HEK293 (cell line): Measurements from ENCODE around the gene FAXC.

Experiments used
- CTCF ChIA-PET: fragments of 350-600 bp; formaldehyde crosslinking; extraction: SDS; loops from one replicate; lab custom pipeline; 2021; ENCODE audit warnings: antibody characterized with exemption; lab: Yijun Ruan, JAX
- POLR2A ChIA-PET: fragments of 300-600 bp; formaldehyde crosslinking; extraction: SDS; loops from one replicate; lab custom pipeline; 2020; ENCODE audit warnings: antibody characterized with exemption, inconsistent platforms; lab: Yijun Ruan, JAX
- H3K27ac ChIP-seq: fragments of 200-500 bp; sonication (Bioruptor generic); 2 replicates; pipeline ENCODE4 v1.5.1; 2014; ENCODE audit warnings: low read depth, low read length, control low read depth, inconsistent platforms; ENCODE audit errors: extremely low read depth
- H3K36me3 ChIP-seq, 2 experiments: fragments of 200-500 bp in 1 of 2; sonication (Bioruptor generic) in 1 of 2; 1 replicate in 1 of 2; 2 replicates in 1 of 2; pipeline ENCODE4 v1.5.1; 2014 to 2017; ENCODE audit warnings: inconsistent platforms in 2 of 2, low read length in 2 of 2; ENCODE audit not compliant: control insufficient read depth in 2 of 2, insufficient read depth in 1 of 2
- H3K4me1 ChIP-seq: fragments of 200-500 bp; sonication (Bioruptor generic); 2 replicates; pipeline ENCODE4 v1.5.1; 2014; ENCODE audit warnings: mild to moderate bottlenecking, low read length, inconsistent platforms; ENCODE audit not compliant: control insufficient read depth, insufficient read depth
- H3K4me3 ChIP-seq: 2 replicates; pipeline ENCODE4 v1.5.1; 2011; ENCODE audit warnings: low read depth, mild to moderate bottlenecking, control low read depth, low read length, moderate library complexity
- H3K9me3 ChIP-seq: fragments of 200-500 bp; sonication (Bioruptor generic); 2 replicates; pipeline ENCODE4 v1.5.1; 2014; ENCODE audit warnings: low read depth, low read length, inconsistent platforms; ENCODE audit not compliant: control insufficient read depth, insufficient read depth
- KLF1 ChIP-seq: fragments of 450-650 bp; formaldehyde crosslinking; IDR thresholded peaks from 2 replicates; pipeline ENCODE4 v1.5.1; 2016; ENCODE audit warnings: missing biosample characterization, missing genetic modification characterization
- MEIS1 ChIP-seq: sonication (generic); formaldehyde crosslinking; IDR thresholded peaks from 2 replicates; pipeline ENCODE4 v1.8.1; 2022; ENCODE audit warnings: missing genetic modification reagents, mild to moderate bottlenecking, borderline replicate concordance
- SP2 ChIP-seq: fragments of 450-650 bp; formaldehyde crosslinking; IDR thresholded peaks from 2 replicates; pipeline ENCODE4 v1.5.1; 2016; ENCODE audit warnings: missing biosample characterization, missing genetic modification characterization
- ZBTB1 ChIP-seq: fragments of 450-650 bp; formaldehyde crosslinking; IDR thresholded peaks from 2 replicates; pipeline ENCODE4 v1.5.1; 2016; ENCODE audit warnings: missing biosample characterization, missing genetic modification characterization
- ZBTB20 ChIP-seq: fragments of 450-650 bp; formaldehyde crosslinking; IDR thresholded peaks from 2 replicates; pipeline ENCODE4 v1.5.1; 2016; ENCODE audit warnings: missing biosample characterization, missing genetic modification characterization
- ZNF211 ChIP-seq: fragments of 450-650 bp; formaldehyde crosslinking; IDR thresholded peaks from 2 replicates; pipeline ENCODE4 v1.5.1; 2016; ENCODE audit warnings: low read depth, missing biosample characterization, missing genetic modification characterization
- ZNF341 ChIP-seq: fragments of 450-650 bp; formaldehyde crosslinking; IDR thresholded peaks from 2 replicates; pipeline ENCODE4; 2016; ENCODE audit warnings: low read depth, missing biosample characterization, missing genetic modification characterization
- ZNF404 ChIP-seq: fragments of 450-650 bp; formaldehyde crosslinking; IDR thresholded peaks from 2 replicates; pipeline ENCODE4 v1.5.1; 2017; ENCODE audit warnings: missing biosample characterization, missing genetic modification characterization
- ZNF529 ChIP-seq: fragments of 450-650 bp; formaldehyde crosslinking; IDR thresholded peaks from 2 replicates; pipeline ENCODE4 v1.5.1; 2017; ENCODE audit warnings: missing genetic modification characterization, missing biosample characterization; ENCODE audit not compliant: insufficient replicate concordance
- ZNF658 ChIP-seq: fragments of 450-650 bp; formaldehyde crosslinking; IDR thresholded peaks from 2 replicates; pipeline ENCODE4; 2016; ENCODE audit warnings: missing biosample characterization, missing genetic modification characterization
- ZNF707 ChIP-seq: fragments of 450-650 bp; formaldehyde crosslinking; IDR thresholded peaks from 2 replicates; pipeline ENCODE4 v1.5.1; 2016; ENCODE audit warnings: missing biosample characterization, missing genetic modification characterization
- ZNF768 ChIP-seq: fragments of 450-650 bp; formaldehyde crosslinking; IDR thresholded peaks from 2 replicates; pipeline ENCODE4 v1.5.1; 2018; ENCODE audit warnings: missing biosample characterization, mild to moderate bottlenecking, missing genetic modification characterization
- ZSCAN16 ChIP-seq: fragments of 450-650 bp; formaldehyde crosslinking; IDR thresholded peaks from 2 replicates; pipeline ENCODE4 v1.5.1; 2016; ENCODE audit warnings: missing biosample characterization, missing genetic modification characterization
- ZSCAN4 ChIP-seq: fragments of 450-650 bp; formaldehyde crosslinking; IDR thresholded peaks from 2 replicates; pipeline ENCODE4 v1.5.1; 2017; ENCODE audit warnings: missing biosample characterization, missing genetic modification characterization
- TF ChIP-seq, protein P1 (sequence below): fragments of 450-650 bp; formaldehyde crosslinking; IDR thresholded peaks from 2 replicates; pipeline ENCODE4 v1.5.1; 2016; ENCODE audit warnings: missing biosample characterization, missing genetic modification characterization
- TF ChIP-seq, protein P2 (sequence below): fragments of 450-650 bp; formaldehyde crosslinking; IDR thresholded peaks from 2 replicates; pipeline ENCODE4 v1.5.1; 2016; ENCODE audit warnings: missing biosample characterization, missing genetic modification characterization, borderline replicate concordance

FAXC gene

DNA sequence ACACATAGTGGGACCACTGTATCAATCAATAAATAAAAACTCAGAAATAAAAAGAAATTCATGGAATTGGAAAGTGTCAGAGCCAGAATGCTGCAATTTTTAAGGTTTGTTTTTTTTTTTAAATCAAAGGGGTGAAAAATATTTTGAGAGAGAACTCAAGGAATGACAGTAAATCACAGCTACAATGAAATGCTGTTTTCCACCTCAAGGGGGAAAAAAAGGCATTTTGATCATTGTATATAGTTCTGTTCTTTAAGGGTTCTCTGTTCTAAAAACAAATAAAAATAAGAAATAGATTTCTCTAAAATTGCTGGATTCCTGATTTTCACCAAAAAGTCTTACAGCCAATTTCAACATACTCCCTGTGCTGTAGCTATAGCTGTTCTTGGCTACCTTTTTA, 24.5 kb downstream of the FAXC start:
- TF ChIP-seq ZNF341 (no peak), ZBTB20 (tag by site-specific recombination) (no peak), ZNF211 (no peak), ZNF707 (tag by site-specific recombination) (no peak), ZNF768 (tag by site-specific recombination) (no peak), ZSCAN16 (no peak), SP2 (tag by site-specific recombination) (no peak), ZNF404 (tag by site-specific recombination) (no peak), MEIS1 (no peak), ZNF658 (tag by site-specific recombination) (no peak)
- TF ChIP-seq, protein P1, sequence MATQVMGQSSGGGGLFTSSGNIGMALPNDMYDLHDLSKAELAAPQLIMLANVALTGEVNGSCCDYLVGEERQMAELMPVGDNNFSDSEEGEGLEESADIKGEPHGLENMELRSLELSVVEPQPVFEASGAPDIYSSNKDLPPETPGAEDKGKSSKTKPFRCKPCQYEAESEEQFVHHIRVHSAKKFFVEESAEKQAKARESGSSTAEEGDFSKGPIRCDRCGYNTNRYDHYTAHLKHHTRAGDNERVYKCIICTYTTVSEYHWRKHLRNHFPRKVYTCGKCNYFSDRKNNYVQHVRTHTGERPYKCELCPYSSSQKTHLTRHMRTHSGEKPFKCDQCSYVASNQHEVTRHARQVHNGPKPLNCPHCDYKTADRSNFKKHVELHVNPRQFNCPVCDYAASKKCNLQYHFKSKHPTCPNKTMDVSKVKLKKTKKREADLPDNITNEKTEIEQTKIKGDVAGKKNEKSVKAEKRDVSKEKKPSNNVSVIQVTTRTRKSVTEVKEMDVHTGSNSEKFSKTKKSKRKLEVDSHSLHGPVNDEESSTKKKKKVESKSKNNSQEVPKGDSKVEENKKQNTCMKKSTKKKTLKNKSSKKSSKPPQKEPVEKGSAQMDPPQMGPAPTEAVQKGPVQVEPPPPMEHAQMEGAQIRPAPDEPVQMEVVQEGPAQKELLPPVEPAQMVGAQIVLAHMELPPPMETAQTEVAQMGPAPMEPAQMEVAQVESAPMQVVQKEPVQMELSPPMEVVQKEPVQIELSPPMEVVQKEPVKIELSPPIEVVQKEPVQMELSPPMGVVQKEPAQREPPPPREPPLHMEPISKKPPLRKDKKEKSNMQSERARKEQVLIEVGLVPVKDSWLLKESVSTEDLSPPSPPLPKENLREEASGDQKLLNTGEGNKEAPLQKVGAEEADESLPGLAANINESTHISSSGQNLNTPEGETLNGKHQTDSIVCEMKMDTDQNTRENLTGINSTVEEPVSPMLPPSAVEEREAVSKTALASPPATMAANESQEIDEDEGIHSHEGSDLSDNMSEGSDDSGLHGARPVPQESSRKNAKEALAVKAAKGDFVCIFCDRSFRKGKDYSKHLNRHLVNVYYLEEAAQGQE = no peak
- TF ChIP-seq, protein P2, sequence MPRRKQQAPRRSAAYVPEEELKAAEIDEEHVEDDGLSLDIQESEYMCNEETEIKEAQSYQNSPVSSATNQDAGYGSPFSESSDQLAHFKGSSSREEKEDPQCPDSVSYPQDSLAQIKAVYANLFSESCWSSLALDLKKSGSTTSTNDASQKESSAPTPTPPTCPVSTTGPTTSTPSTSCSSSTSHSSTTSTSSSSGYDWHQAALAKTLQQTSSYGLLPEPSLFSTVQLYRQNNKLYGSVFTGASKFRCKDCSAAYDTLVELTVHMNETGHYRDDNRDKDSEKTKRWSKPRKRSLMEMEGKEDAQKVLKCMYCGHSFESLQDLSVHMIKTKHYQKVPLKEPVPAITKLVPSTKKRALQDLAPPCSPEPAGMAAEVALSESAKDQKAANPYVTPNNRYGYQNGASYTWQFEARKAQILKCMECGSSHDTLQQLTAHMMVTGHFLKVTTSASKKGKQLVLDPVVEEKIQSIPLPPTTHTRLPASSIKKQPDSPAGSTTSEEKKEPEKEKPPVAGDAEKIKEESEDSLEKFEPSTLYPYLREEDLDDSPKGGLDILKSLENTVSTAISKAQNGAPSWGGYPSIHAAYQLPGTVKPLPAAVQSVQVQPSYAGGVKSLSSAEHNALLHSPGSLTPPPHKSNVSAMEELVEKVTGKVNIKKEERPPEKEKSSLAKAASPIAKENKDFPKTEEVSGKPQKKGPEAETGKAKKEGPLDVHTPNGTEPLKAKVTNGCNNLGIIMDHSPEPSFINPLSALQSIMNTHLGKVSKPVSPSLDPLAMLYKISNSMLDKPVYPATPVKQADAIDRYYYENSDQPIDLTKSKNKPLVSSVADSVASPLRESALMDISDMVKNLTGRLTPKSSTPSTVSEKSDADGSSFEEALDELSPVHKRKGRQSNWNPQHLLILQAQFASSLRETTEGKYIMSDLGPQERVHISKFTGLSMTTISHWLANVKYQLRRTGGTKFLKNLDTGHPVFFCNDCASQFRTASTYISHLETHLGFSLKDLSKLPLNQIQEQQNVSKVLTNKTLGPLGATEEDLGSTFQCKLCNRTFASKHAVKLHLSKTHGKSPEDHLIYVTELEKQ (tag by site-specific recombination) = no peak
- Histone ChIP-seq H3K36me3 (peaks cover 0 to 69% of the 10 kb centered on the region in 2 experiments), H3K9me3 (no peaks in the 10 kb centered on the region), H3K27ac (no peak overlapping the region), H3K4me3 (no peak overlapping the region), H3K4me1 (no peaks in the 10 kb centered on the region)
- CTCF ChIA-PET = interaction anchor here (1.0 to 2.1 kb wide), 2 partner anchors 10 to 70 kb away, joined by 4 to 5 read pairs; no protein-coding TSS in a partner anchor
- POLR2A ChIA-PET = no interaction called here

GRCh38 chr6:99318566-99318965, 30.9 kb downstream of the FAXC start:
- Histone ChIP-seq H3K27ac (no peak overlapping the region), H3K4me3 (no peak overlapping the region), H3K9me3 (no peaks in the 10 kb centered on the region), H3K36me3 (peaks cover 0 to 34% of the 10 kb centered on the region in 2 experiments), H3K4me1 (peaks cover 4% of the 10 kb centered on the region; the same call in 1 of the 2 replicates)
- TF ChIP-seq ZNF658 (tag by site-specific recombination) (no peak), ZNF529 (tag by site-specific recombination) (no peak), KLF1 (no peak), ZSCAN4 (tag by site-specific recombination) (no peak), ZBTB1 (tag by site-specific recombination) (no peak)
- POLR2A ChIA-PET = no interaction called here
- CTCF ChIA-PET = interaction anchor here (3.3 kb wide), 1 partner anchor 12 kb away, joined by 44 read pairs; no protein-coding TSS in a partner anchor
